Activated naive CD8-positive, alpha-beta T cell treated with anti-CD3 and anti-CD28 coated beads for 36 hours (primary cell): ENCODE measurements around the gene CYP2A13. TPM values are rescaled to one million over a fixed set of nuclear protein-coding genes. Genes with fewer than 3 reads are reported as not detected.
A peak's percentile ranks its signal among the peaks of the same experiment; 100 is the strongest.
"Not testable (repeated sequence)": the region's sequence is repeated elsewhere in the genome, so short reads cannot be mapped to it uniquely, and the experiment has no call there.

Source experiments
- DNase-seq: peaks from one replicate; pipeline ENCODE4 v3.0.0; 2021
- H3K27ac Mint-ChIP-seq: one replicate; pipeline ENCODE4 v1.8.0; 2022; ENCODE audit warnings: mild to moderate bottlenecking, moderate library complexity, mixed read lengths
- H3K27me3 Mint-ChIP-seq: one replicate; pipeline ENCODE4 v1.8.0; 2022; ENCODE audit warnings: mild to moderate bottlenecking, mixed read lengths
- H3K36me3 Mint-ChIP-seq: one replicate; pipeline ENCODE4 v1.8.0; 2021; ENCODE audit warnings: mild to moderate bottlenecking, mixed read lengths
- H3K4me1 Mint-ChIP-seq: one replicate; pipeline ENCODE4 v1.8.0; 2021; ENCODE audit warnings: mixed read lengths
- H3K4me3 Mint-ChIP-seq: one replicate; pipeline ENCODE4 v1.8.0; 2022; ENCODE audit warnings: mild to moderate bottlenecking, moderate library complexity, mixed read lengths
- H3K9me3 Mint-ChIP-seq: one replicate; pipeline ENCODE4 v1.8.0; 2022; ENCODE audit warnings: mixed read lengths
- total RNA-seq, 2 experiments: library from RNA; stranded (reverse); gene quantifications; one replicate each; pipeline ENCODE4 v1.2.3, GENCODE V29; 2021

CYP2A13 gene
- total RNA-seq, 2 experiments from 2014 or later = not detected

- Mint-ChIP-seq H3K36me3 (no peaks in the 10 kb centered on the region), H3K4me3 (no peak overlapping the region), H3K4me1 (peaks cover 3% of the 10 kb centered on the region), H3K9me3 (no peaks in the 10 kb centered on the region), H3K27me3 (peaks cover 30% of the 10 kb centered on the region), H3K27ac (no peak overlapping the region)
- DNase-seq = no peak
Measured at GRCh38 chr19:41133260-41133659, 45.0 kb downstream of the CYP2A13 start.

- Mint-ChIP-seq H3K27me3 (peaks cover 23% of the 10 kb centered on the region), H3K4me3 (peak overlapping the region; percentile 57), H3K27ac (peak overlapping the region; percentile 40), H3K36me3 (no peaks in the 10 kb centered on the region), H3K4me1 (peaks cover 3% of the 10 kb centered on the region), H3K9me3 (no peaks in the 10 kb centered on the region)
- no peak for DNase-seq
Measured at GRCh38 chr19:41134616-41135015, 46.4 kb downstream of the CYP2A13 start.

- peak overlapping the region; percentile 52 for H3K27ac Mint-ChIP-seq
- not testable (repeated sequence) for H3K4me1 Mint-ChIP-seq, H3K9me3 Mint-ChIP-seq, H3K36me3 Mint-ChIP-seq
- DNase-seq = peak; percentile 29
- peak overlapping the region; percentile 82 for H3K4me3 Mint-ChIP-seq
- peaks cover 20% of the 10 kb centered on the region for H3K27me3 Mint-ChIP-seq
Measured at GRCh38 chr19:41135390-41136384, 47.4 kb downstream of the CYP2A13 start.

- no peak for DNase-seq
- Mint-ChIP-seq H3K4me1 (peaks cover 3% of the 10 kb centered on the region), H3K27ac (no peak overlapping the region), H3K36me3 (no peaks in the 10 kb centered on the region), H3K27me3 (peaks cover 11% of the 10 kb centered on the region), H3K9me3 (no peaks in the 10 kb centered on the region), H3K4me3 (no peak overlapping the region)
Measured at GRCh38 chr19:41136636-41137455, 48.6 kb downstream of the CYP2A13 start.

- Mint-ChIP-seq H3K27ac (no peak overlapping the region), H3K9me3 (no peaks in the 10 kb centered on the region), H3K4me3 (no peak overlapping the region), H3K27me3 (peaks cover 16% of the 10 kb centered on the region), H3K4me1 (peaks cover 2% of the 10 kb centered on the region), H3K36me3 (no peaks in the 10 kb centered on the region)
- peak; percentile 75 for DNase-seq
Measured at GRCh38 chr19:41144403-41144802, 56.2 kb downstream of the CYP2A13 start.

Other genes starting within 250 kb of the CYP2A13 start
- under 1 TPM in 1 of 2 experiments, not detected in 1; 0.27 TPM for gene CYP2A6, start 238.0 kb upstream of the CYP2A13 start, total RNA-seq
- not detected for gene CYP2A7, start 206.2 kb upstream of the CYP2A13 start, total RNA-seq
- gene CYP2B6, start 97.2 kb upstream of the CYP2A13 start, total RNA-seq = not detected
- gene CYP2F1, start 26.0 kb downstream of the CYP2A13 start, total RNA-seq = not detected
- under 1 TPM; 0.27 to 0.32 TPM for gene CYP2S1, start 104.8 kb downstream of the CYP2A13 start, total RNA-seq
- under 1 TPM; 0.41 to 0.42 TPM for gene AXL, start 130.8 kb downstream of the CYP2A13 start, total RNA-seq
- gene HNRNPUL1, start 175.9 kb downstream of the CYP2A13 start, total RNA-seq = 100 to 1,000 TPM; 255 to 259 TPM
- gene CCDC97, start 221.7 kb downstream of the CYP2A13 start, total RNA-seq = 10 to 100 TPM; 19.1 to 20.5 TPM